DOHH2 (cell line): ENCODE results near the gene TULP4.

Experiments
- CTCF ChIP-seq: fragments of 200-600 bp; sonication (generic); IDR thresholded peaks from one replicate; pipeline ENCODE4 v1.5.1; 2014; ENCODE audit warnings: antibody characterized with exemption, mild to moderate bottlenecking, low read depth, low read length; ENCODE audit not compliant: poor library complexity, severe bottlenecking
- EZH2phosphoT487 ChIP-seq: fragments of 200-600 bp; sonication (generic); IDR thresholded peaks from 2 replicates; pipeline ENCODE4 v1.6.1; 2017; ENCODE audit warnings: borderline replicate concordance, mild to moderate bottlenecking, antibody characterized with exemption, low read length, moderate library complexity, mixed read lengths

- TF ChIP-seq CTCF: no peak
- TF ChIP-seq EZH2phosphoT487: no peak
Measured at GRCh38 chr6:158387578-158387977, 75.3 kb downstream of the TULP4 start.
